H1 (cell line): ENCODE results near the gene TOM1. TPM values are rescaled to one million over a fixed set of nuclear protein-coding genes. Genes with fewer than 3 reads are reported as not detected.

ENCODE experiments used
- CREB1 ChIP-seq: IDR thresholded peaks from 2 replicates; pipeline ENCODE4 v1.6.1; 2012; ENCODE audit warnings: inconsistent platforms
- KDM5A ChIP-seq: fragments of 200-600 bp; IDR thresholded peaks from 2 replicates; pipeline ENCODE4 v1.7.1; 2012; ENCODE audit warnings: mild to moderate bottlenecking, low read length, inconsistent platforms, mixed read lengths
- polyA plus RNA-seq, 7 experiments: library from polyadenylated mRNA; depleted of rRNA in 3 of 7; stranded (reverse) in 5 of 7; unstranded in 2 of 7; fragments of >200 nt in 5 of 7; fragments of 200-250 nt in 2 of 7; gene quantifications; 1 replicate in 5 of 7; 2 replicates in 1 of 7; 4 replicates in 1 of 7; pipeline versions ENCODE4 v1.2.1 to v1.2.3, GENCODE V29; 2011 to 2013; ENCODE audit warnings: missing spikeins in 2 of 7, mixed read lengths in 2 of 7
- total RNA-seq: library from RNA; stranded (reverse); fragmentation: NEBNext Ultra II Directional; extraction: Animal tissue kit (Norgen Biotek cat#: 25700); gene quantifications from 2 replicates; pipeline ENCODE4 v1.2.1, GENCODE V29; 2021

TOM1 gene
- total and polyA plus RNA-seq, 2 of the 8 experiments (the other 6 are each of a cell fraction or from before 2014, with no cell fraction given): 25.1 to 39.2 TPM

DNA sequence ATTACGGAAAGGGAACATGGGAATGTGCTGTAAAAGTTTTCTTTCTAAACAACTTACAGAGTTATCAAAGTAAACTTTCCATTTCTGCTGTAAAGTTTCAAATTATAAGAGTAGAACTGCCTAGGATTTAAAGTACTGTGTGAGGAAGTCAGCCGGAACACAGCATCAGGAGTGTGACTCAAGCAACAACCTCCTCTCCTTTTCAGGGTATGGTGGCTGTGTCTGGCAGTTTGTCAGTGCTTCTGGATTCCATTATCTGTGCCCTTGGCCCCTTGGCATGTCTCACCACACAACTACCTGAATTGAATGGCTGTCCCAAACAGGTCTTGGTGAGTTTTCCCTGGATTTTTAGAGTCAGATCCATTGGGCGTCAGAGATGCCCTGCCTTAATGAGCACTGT lies 6.9 kb upstream of the TOM1 start (continued):
- TF ChIP-seq KDM5A (no peak), CREB1 (no peak)
- TF ChIP-seq, all 59 proteins: peak for 0
